Measurements from ENCODE around the gene SCN11A.

- TF ChIP-seq CBFA2T2 (conservative IDR thresholded peaks at IDR 0.05) (no peak), CCAR2 (IDR thresholded peaks at IDR 0.05; ENCODE audit: low read depth, low read length) (no peak), U2AF1 (optimal IDR thresholded peaks at IDR 0.05; ENCODE audit: low read depth, low read length) (no peak), PTBP1 (IDR thresholded peaks at IDR 0.05; ENCODE audit: low read depth, low read length) (no peak), TFAM (CRISPR knock-in tag; conservative IDR thresholded peaks at IDR 0.05) (no peak), MCM2 (IDR thresholded peaks at IDR 0.05; ENCODE audit: low read depth) (no peak), NFYB (IDR thresholded peaks at IDR 0.05; ENCODE audit: extremely low read depth, insufficient read length) (no peak), CBX8 (IDR thresholded peaks at IDR 0.05; ENCODE audit: borderline replicate concordance, extremely low read depth, low read depth, low read length, poor library complexity, severe bottlenecking) (no peak), KDM1A (IDR thresholded peaks at IDR 0.05) (no peak)
- TF ChIP-seq, protein P1, sequence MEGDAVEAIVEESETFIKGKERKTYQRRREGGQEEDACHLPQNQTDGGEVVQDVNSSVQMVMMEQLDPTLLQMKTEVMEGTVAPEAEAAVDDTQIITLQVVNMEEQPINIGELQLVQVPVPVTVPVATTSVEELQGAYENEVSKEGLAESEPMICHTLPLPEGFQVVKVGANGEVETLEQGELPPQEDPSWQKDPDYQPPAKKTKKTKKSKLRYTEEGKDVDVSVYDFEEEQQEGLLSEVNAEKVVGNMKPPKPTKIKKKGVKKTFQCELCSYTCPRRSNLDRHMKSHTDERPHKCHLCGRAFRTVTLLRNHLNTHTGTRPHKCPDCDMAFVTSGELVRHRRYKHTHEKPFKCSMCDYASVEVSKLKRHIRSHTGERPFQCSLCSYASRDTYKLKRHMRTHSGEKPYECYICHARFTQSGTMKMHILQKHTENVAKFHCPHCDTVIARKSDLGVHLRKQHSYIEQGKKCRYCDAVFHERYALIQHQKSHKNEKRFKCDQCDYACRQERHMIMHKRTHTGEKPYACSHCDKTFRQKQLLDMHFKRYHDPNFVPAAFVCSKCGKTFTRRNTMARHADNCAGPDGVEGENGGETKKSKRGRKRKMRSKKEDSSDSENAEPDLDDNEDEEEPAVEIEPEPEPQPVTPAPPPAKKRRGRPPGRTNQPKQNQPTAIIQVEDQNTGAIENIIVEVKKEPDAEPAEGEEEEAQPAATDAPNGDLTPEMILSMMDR (IDR thresholded peaks at IDR 0.05 in 2 of 3, conservative IDR thresholded peaks at IDR 0.05 in 1 of 3; ENCODE audit: insufficient read depth in 2 of 3, low read depth in 1 of 3, low read length in 3 of 3): no peak
- TF ChIP-seq, protein P2, sequence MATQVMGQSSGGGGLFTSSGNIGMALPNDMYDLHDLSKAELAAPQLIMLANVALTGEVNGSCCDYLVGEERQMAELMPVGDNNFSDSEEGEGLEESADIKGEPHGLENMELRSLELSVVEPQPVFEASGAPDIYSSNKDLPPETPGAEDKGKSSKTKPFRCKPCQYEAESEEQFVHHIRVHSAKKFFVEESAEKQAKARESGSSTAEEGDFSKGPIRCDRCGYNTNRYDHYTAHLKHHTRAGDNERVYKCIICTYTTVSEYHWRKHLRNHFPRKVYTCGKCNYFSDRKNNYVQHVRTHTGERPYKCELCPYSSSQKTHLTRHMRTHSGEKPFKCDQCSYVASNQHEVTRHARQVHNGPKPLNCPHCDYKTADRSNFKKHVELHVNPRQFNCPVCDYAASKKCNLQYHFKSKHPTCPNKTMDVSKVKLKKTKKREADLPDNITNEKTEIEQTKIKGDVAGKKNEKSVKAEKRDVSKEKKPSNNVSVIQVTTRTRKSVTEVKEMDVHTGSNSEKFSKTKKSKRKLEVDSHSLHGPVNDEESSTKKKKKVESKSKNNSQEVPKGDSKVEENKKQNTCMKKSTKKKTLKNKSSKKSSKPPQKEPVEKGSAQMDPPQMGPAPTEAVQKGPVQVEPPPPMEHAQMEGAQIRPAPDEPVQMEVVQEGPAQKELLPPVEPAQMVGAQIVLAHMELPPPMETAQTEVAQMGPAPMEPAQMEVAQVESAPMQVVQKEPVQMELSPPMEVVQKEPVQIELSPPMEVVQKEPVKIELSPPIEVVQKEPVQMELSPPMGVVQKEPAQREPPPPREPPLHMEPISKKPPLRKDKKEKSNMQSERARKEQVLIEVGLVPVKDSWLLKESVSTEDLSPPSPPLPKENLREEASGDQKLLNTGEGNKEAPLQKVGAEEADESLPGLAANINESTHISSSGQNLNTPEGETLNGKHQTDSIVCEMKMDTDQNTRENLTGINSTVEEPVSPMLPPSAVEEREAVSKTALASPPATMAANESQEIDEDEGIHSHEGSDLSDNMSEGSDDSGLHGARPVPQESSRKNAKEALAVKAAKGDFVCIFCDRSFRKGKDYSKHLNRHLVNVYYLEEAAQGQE (IDR thresholded peaks at IDR 0.05; ENCODE audit: borderline replicate concordance): no peak
- TF ChIP-seq, protein P2 (CRISPR knock-in tag; IDR thresholded peaks at IDR 0.05; ENCODE audit: low read depth): no peak
- TF ChIP-seq, protein P3, sequence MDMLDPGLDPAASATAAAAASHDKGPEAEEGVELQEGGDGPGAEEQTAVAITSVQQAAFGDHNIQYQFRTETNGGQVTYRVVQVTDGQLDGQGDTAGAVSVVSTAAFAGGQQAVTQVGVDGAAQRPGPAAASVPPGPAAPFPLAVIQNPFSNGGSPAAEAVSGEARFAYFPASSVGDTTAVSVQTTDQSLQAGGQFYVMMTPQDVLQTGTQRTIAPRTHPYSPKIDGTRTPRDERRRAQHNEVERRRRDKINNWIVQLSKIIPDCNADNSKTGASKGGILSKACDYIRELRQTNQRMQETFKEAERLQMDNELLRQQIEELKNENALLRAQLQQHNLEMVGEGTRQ (CRISPR knock-in tag; IDR thresholded peaks at IDR 0.05): no peak
Observed at GRCh38 chr3:39068556-39068955, 16.8 kb upstream of the SCN11A start.
